ENCODE results near the gene MZT2B. TPM values are rescaled to one million over a fixed set of nuclear protein-coding genes. Genes with fewer than 3 reads are reported as not detected.
"Not testable (repeated sequence)": the region's sequence is repeated elsewhere in the genome, so short reads cannot be mapped to it uniquely, and the experiment has no call there.

The MZT2B gene
- total and polyA plus RNA-seq, 11 donors: 269 to 623 (median 360) TPM

DNA sequence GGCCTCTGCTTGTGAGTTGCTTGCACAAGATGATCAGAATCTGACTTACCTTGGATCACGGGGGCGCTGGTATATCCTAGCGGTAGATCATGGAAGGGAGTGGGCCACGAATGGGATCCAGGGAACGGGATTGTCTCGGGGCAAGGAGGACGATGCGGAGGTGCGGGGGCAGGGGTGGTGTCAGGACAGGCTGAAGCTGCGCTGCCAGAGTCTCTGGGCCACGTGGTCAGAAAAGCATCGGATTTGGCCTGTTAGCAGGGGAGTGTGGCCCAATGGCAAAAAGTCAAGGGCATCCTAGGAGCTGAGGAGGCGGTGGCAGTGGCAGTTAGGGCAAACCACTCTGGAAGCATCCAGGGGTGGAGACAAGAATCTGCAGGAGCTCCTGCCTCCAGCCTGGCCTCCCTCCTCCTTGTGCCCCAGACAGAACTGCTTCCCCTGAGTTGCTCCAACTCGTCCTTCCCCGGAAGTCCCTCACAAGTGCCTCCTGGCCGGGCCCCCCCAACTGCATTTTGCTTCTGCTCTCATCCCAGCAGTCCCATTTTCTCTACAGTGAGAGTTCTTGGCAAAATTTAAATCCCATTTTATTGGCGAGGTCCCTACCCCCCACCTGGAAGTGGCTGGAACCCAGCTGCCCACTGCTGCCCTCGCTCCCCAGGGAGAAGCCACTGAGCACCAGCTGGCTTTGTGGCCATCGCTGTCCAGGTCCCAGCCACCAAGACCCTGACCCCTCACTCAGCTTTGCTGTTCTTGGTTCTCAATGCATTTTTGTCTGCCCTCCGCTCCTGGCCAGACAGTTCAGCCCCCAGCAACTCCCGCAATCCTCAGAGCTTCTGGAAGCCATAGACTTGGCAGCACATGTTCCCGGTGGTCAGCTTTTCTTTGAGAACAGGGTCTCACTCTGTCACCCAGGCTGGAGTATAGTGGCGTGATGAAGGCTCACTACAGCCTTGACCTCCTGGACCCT, 31.6 kb upstream of the MZT2B start:
- no peaks in the 10 kb centered on the region for H3K4me1 ChIP-seq
- DNase-seq (no peak), ATAC-seq (no peak)
- no peak for TF ChIP-seq POLR2A (IDR thresholded peaks at IDR 0.05)
- TF ChIP-seq, protein P1, sequence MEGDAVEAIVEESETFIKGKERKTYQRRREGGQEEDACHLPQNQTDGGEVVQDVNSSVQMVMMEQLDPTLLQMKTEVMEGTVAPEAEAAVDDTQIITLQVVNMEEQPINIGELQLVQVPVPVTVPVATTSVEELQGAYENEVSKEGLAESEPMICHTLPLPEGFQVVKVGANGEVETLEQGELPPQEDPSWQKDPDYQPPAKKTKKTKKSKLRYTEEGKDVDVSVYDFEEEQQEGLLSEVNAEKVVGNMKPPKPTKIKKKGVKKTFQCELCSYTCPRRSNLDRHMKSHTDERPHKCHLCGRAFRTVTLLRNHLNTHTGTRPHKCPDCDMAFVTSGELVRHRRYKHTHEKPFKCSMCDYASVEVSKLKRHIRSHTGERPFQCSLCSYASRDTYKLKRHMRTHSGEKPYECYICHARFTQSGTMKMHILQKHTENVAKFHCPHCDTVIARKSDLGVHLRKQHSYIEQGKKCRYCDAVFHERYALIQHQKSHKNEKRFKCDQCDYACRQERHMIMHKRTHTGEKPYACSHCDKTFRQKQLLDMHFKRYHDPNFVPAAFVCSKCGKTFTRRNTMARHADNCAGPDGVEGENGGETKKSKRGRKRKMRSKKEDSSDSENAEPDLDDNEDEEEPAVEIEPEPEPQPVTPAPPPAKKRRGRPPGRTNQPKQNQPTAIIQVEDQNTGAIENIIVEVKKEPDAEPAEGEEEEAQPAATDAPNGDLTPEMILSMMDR (IDR thresholded peaks at IDR 0.05): no peak
- intact Hi-C loops (cut with DNase I): loop anchor here in 3 of 10 donors (10.0 kb wide), 1 partner anchor 184 kb away; no protein-coding TSS in a partner anchor
- no peaks in the 10 kb centered on the region for H3K9me3 ChIP-seq
- H3K27ac ChIP-seq: no peak overlapping the region
- whole genome bisulfite sequencing, 4 donors: 87 to 92% (median 91%) methylated on average over 23 of the region's 23 CpGs
- H3K4me3 ChIP-seq: no peak overlapping the region
- H3K36me3 ChIP-seq: peaks cover 0 to 35% (median 16%) of the 10 kb centered on the region in 9 donors
- peaks cover 0 to 2% (median 0%) of the 10 kb centered on the region in 9 donors for H3K27me3 ChIP-seq

DNA sequence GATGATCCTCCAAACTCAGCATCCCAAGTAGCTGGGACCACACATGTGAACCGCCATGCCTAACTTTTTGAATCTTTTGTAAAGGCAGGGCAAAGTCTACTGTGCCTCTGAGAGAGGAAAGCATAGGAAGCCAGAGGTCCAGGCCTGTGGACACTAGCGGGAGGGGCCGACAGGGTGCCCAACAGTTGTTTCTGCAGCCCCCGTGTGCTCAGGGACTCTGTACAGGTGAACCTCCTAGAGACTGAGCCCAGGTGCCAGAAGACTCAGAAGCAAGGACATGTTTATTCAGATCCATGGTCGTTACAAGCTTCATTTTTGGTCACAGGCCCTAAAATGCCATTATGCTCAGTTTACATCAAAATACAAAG, 30.9 kb upstream of the MZT2B start:
- not testable (repeated sequence) for ATAC-seq, H3K27me3 ChIP-seq, H3K9me3 ChIP-seq, H3K4me3 ChIP-seq, H3K27ac ChIP-seq, H3K4me1 ChIP-seq, DNase-seq
- peaks cover 0 to 35% (median 16%) of the 10 kb centered on the region in 9 donors for H3K36me3 ChIP-seq
- WGBS, 4 donors: 65 to 94% (median 71%) methylated on average over 4 to 5 of the region's 5 CpGs
- intact Hi-C loops (cut with DNase I): loop anchor here in 3 of 10 donors (10.0 kb wide), 1 partner anchor 184 kb away; no protein-coding TSS in a partner anchor

DNA sequence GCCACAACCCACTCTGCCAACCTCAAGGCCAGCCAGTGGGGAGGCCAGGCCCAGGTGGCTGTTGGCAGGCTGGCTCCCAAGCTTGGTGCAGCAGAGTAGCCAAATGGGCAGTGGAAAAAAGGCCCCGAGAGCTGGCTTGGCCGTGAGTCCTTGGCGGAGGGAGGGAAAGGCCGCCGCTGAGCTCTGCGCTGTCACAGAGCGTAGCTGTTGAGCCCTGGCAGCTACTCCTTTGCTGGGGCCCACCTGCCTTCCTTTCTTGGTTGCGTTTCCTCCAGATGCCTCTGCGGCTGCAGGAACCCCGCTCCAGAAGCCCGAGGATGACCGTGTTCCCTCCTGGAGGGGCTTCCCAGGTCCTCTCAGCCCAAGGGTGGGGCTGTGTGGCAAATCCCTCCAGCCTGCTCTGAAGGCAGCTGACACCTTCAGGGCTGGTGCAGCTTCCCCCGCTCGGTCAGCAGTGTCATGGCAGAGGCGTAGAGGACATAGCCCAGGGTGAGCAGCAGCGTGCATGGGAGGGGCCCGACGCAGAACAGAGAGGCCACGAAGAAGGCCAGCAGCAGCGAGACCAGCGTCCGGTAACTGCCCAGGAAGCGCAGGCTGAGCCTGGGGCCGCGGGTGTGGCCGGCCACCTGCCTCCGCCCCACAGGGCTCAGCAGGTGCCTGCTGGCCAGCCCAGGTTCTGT, 29.8 kb upstream of the MZT2B start:
- not testable (repeated sequence) for ATAC-seq, H3K4me3 ChIP-seq, DNase-seq, H3K27me3 ChIP-seq, H3K4me1 ChIP-seq, H3K9me3 ChIP-seq, H3K27ac ChIP-seq
- peaks cover 0 to 35% (median 16%) of the 10 kb centered on the region in 9 donors for H3K36me3 ChIP-seq
- intact Hi-C loops (cut with DNase I): loop anchor here in 3 of 10 donors (10.0 kb wide), 1 partner anchor 183 kb away; no protein-coding TSS in a partner anchor
- WGBS, 4 donors: 92 to 97% (median 95%) methylated on average over 23 to 27 of the region's 27 CpGs

DNA sequence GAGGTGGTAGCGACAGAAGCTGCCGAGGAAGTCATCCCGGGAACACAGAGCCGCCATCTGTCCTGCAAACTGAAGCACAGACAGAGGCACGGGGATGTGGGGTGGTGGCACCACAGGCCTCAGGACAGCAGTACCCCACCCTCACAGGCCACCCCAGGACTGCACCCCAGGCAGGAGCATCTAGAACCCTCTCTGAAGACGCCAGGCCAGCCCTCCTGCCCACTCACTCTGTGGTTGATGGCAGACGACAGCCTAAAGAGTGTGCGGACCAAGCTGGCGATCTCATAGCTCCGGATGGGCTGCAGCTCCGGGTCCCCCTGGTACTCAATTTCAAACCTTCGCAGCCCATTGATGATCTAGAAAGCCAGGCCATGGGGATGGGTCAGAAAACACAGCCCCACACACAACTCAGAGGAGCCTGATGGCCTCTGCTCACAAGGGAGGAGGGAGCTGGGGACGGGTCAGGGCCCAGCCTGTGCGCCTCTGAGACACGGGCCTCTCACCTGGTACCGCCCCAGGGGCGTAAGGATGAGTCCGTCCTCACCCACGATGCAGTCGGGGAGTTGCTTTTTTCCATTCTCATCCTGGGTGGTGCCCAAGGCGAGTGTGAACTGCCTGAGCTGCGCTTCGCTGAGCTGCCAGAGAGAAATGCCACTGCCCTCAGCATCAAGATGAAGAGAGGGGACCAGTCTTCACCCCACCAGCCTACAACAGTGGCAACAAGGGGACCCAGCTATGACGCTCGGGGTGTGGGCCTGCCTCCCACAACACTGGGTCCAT, 29.1 kb upstream of the MZT2B start:
- Histone ChIP-seq H3K4me1 (peaks cover 0 to 6% (median 0%) of the 10 kb centered on the region in 12 donors), H3K36me3 (peaks cover 0 to 35% (median 16%) of the 10 kb centered on the region in 9 donors), H3K27me3 (no peaks in the 10 kb centered on the region), H3K9me3 (no peaks in the 10 kb centered on the region), H3K4me3 (no peak overlapping the region), H3K27ac (no peak overlapping the region)
- DNase-seq (no peak), ATAC-seq (no peak)
- 90 to 96% (median 92%) methylated on average over 12 to 25 of the region's 25 CpGs for WGBS, 4 donors
- intact Hi-C loops (cut with DNase I): loop anchor here in 3 of 10 donors (10.0 kb wide), 1 partner anchor 182 kb away; no protein-coding TSS in a partner anchor
- TF ChIP-seq, protein P1 (IDR thresholded peaks at IDR 0.05): no peak
- no peak for TF ChIP-seq POLR2A (IDR thresholded peaks at IDR 0.05)

DNA sequence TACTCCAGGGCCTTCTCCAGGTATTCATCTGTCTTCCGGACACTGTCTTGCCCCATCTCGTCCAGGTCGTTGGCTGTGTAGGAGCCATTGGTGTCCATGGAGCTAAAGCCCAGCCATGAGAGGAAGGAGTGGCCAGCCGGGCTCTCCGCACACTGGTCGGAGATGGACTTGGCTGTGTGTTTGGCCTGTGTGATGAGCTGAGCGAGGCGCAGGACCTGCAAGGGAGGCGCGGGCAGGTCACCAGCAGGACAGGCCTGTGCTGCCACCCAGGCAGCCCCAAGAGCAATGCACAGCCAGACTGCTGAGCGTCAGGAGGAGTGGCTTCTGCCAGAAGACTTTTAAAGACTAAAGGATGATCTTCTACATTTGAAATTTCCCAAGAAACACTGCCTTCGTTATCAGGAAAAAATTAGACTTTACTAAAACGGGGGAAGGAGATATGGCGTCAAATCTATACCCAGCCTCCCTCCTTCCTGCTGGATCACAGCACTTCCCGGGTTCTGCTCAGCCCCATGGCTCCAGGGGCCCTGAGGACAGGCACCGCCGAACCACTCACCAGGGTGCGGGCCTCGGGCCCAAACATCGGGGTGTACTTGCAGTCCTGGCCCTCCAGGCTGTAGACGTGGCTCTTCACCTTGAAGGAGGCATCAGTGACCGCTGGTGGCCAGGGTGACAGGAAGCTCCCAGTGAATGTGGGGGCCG, 28.2 kb upstream of the MZT2B start:
- 88 to 94% (median 92%) methylated on average over 13 to 23 of the region's 23 CpGs for WGBS, 4 donors
- DNase-seq: not testable (repeated sequence)

DNA sequence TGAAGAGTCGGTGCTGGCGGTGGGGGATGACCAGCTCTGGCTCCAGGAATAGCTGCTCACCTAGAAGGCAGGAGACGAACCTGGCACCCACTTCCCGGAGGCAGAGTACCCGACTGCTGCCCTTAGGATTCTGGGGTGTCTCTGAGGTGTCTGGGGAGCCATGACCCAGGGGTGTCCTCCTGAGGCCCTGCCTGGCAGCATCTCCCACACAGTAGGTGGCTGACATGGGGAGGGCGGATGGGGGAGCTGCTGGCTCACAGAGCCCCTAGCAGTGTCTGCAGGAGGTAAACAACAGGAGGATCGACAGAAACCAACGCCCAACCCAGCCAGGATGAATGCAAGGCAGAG, 27.7 kb upstream of the MZT2B start:
- not testable (repeated sequence) for H3K4me3 ChIP-seq, H3K4me1 ChIP-seq, DNase-seq, H3K9me3 ChIP-seq, ATAC-seq, H3K27ac ChIP-seq, H3K27me3 ChIP-seq
- intact Hi-C loops (cut with DNase I): loop anchor here in 3 of 10 donors (10.0 kb wide), 1 partner anchor 180 kb away; no protein-coding TSS in a partner anchor
- peaks cover 0 to 41% (median 21%) of the 10 kb centered on the region in 9 donors for H3K36me3 ChIP-seq
- WGBS, 4 donors: 81 to 93% (median 92%) methylated on average over 5 to 8 of the region's 8 CpGs

More for the DNA sequence above, 28.2 kb upstream of the MZT2B start:
- H3K4me3 ChIP-seq, H3K27me3 ChIP-seq, H3K9me3 ChIP-seq, H3K27ac ChIP-seq, H3K4me1 ChIP-seq, ATAC-seq: not testable (repeated sequence)
- intact Hi-C loops (cut with DNase I): loop anchor here in 3 of 10 donors (10.0 kb wide), 1 partner anchor 181 kb away; no protein-coding TSS in a partner anchor
- peaks cover 0 to 36% (median 16%) of the 10 kb centered on the region in 9 donors for H3K36me3 ChIP-seq

Data from heart left ventricle (tissue), 16 donors.